HEK293 (cell line): ENCODE data around the gene ING4.

Experiments
- HOXC10 ChIP-seq: sonication (generic); formaldehyde crosslinking; IDR thresholded peaks from 2 replicates; pipeline ENCODE4 v1.8.1; 2023; ENCODE audit warnings: mild to moderate bottlenecking, missing genetic modification reagents
- SETDB1 ChIP-seq: IDR thresholded peaks from one replicate; pipeline ENCODE4 v1.6.1; 2017; ENCODE audit warnings: mild to moderate bottlenecking, low read length, moderate library complexity, mixed read lengths; ENCODE audit not compliant: insufficient read length
- ZNF114 ChIP-seq: fragments of 450-650 bp; formaldehyde crosslinking; IDR thresholded peaks from 2 replicates; pipeline ENCODE4 v1.5.0; 2017; ENCODE audit warnings: missing biosample characterization, missing genetic modification characterization
- ZNF140 ChIP-seq: fragments of 450-650 bp; formaldehyde crosslinking; IDR thresholded peaks from 2 replicates; pipeline ENCODE4 v1.5.1; 2016; ENCODE audit warnings: missing biosample characterization, missing genetic modification characterization
- ZNF175 ChIP-seq: fragments of 450-650 bp; formaldehyde crosslinking; IDR thresholded peaks from 2 replicates; pipeline ENCODE4 v1.5.1; 2016; ENCODE audit warnings: missing biosample characterization, missing genetic modification characterization
- ZNF24 ChIP-seq: fragments of 450-650 bp; formaldehyde crosslinking; IDR thresholded peaks from 2 replicates; pipeline ENCODE4 v1.5.1; 2016; ENCODE audit warnings: missing biosample characterization, missing genetic modification characterization
- ZNF585B ChIP-seq: fragments of 450-650 bp; formaldehyde crosslinking; IDR thresholded peaks from 2 replicates; pipeline ENCODE4 v1.5.1; 2016; ENCODE audit warnings: missing biosample characterization, missing genetic modification characterization
- TF ChIP-seq, protein P1 (sequence below): fragments of 450-650 bp; formaldehyde crosslinking; IDR thresholded peaks from 2 replicates; pipeline ENCODE4 v1.5.1; 2016; ENCODE audit warnings: missing biosample characterization, missing genetic modification characterization

- TF ChIP-seq, protein P1, sequence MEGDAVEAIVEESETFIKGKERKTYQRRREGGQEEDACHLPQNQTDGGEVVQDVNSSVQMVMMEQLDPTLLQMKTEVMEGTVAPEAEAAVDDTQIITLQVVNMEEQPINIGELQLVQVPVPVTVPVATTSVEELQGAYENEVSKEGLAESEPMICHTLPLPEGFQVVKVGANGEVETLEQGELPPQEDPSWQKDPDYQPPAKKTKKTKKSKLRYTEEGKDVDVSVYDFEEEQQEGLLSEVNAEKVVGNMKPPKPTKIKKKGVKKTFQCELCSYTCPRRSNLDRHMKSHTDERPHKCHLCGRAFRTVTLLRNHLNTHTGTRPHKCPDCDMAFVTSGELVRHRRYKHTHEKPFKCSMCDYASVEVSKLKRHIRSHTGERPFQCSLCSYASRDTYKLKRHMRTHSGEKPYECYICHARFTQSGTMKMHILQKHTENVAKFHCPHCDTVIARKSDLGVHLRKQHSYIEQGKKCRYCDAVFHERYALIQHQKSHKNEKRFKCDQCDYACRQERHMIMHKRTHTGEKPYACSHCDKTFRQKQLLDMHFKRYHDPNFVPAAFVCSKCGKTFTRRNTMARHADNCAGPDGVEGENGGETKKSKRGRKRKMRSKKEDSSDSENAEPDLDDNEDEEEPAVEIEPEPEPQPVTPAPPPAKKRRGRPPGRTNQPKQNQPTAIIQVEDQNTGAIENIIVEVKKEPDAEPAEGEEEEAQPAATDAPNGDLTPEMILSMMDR (tag by site-specific recombination): no peak
- TF ChIP-seq ZNF585B (tag by site-specific recombination) (no peak), ZNF24 (peak; percentile 91), ZNF175 (tag by site-specific recombination) (no peak), ZNF140 (tag by site-specific recombination) (no peak), HOXC10 (CRISPR knock-in tag) (no peak), SETDB1 (no peak), ZNF114 (no peak)
Measured at GRCh38 chr12:6607751-6608591, 54.9 kb downstream of the ING4 start.
